ENCODE measurements around the gene SERGEF. TPM values are rescaled to one million over a fixed set of nuclear protein-coding genes. Genes with fewer than 3 reads are reported as not detected.

The SERGEF gene
- total RNA-seq, 1 donor from 2014 or later: 27.0 TPM

DNA sequence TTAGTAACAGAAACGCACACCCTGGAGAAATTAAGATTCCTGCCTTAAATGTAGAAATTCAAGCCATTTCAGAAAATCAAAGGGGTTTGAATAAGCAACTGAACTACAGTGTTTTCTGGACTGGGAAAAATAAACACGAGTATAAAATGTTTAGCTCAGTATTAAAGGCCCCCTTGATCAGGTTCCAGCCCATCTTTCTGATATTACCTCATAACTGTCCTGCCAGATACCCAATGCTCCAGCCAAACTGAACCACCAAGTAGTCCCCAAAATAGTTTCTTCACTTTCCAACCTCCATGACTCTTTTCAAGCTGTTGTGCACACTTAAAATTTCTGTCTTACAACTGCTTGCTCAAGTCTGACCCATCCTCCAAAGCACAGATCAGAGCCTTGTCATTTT is 54.4 kb downstream of the SERGEF start:
- TF ChIP-seq, protein P1, sequence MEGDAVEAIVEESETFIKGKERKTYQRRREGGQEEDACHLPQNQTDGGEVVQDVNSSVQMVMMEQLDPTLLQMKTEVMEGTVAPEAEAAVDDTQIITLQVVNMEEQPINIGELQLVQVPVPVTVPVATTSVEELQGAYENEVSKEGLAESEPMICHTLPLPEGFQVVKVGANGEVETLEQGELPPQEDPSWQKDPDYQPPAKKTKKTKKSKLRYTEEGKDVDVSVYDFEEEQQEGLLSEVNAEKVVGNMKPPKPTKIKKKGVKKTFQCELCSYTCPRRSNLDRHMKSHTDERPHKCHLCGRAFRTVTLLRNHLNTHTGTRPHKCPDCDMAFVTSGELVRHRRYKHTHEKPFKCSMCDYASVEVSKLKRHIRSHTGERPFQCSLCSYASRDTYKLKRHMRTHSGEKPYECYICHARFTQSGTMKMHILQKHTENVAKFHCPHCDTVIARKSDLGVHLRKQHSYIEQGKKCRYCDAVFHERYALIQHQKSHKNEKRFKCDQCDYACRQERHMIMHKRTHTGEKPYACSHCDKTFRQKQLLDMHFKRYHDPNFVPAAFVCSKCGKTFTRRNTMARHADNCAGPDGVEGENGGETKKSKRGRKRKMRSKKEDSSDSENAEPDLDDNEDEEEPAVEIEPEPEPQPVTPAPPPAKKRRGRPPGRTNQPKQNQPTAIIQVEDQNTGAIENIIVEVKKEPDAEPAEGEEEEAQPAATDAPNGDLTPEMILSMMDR (IDR thresholded peaks at IDR 0.05; ENCODE audit: insufficient read depth, low read length, poor library complexity, severe bottlenecking): no peak
- Histone ChIP-seq H3K4me3 (ENCODE audit: low read depth, low read length) (no peak overlapping the region), H3K36me3 (ENCODE audit: control insufficient read depth, insufficient read depth, low read length) (no peaks in the 10 kb centered on the region), H3K27me3 (ENCODE audit: control insufficient read depth, insufficient read depth, low read length) (no peaks in the 10 kb centered on the region)
- DNase-seq (ENCODE audit: low read depth): no peak

DNA sequence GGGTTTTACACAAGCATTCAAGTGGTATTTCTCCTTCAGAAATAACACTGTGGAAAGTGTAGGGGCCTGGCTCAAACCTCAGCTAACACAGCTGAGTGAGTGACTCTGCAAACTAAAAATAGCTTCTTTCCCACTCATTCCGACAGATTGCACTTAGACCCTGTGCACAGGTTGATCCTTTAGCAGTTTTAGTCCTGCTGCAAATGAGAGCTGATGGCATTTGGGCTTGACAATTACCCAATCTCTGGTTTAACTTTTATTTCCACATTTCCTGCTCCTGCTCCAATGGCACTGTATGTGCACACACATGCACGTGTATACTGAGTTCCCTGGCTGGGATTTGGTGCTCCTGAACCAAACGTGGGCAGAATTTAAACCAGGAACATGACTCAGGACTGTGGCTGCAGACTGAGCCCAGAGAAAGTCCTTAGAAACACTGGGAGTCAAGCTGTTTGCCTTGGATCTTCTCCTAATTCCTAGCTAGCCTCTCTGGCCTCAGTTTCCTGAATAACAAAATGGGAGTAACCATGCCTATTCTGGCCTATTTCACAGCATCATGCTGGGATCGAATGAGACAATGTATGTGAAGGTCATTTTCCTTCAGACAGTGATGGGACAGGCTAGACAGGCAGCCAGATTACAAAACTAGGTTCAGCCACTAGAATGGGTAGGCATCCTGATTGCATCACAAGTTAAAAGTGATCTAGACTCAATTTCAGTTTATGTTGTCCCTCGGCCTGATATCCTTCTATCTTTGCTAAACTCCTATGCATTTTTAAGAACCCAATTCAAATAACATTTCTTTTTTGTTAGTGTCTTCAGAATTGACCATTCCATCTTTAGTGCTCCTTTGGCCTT is 58.2 kb downstream of the SERGEF start:
- DNase-seq (ENCODE audit: low read depth): no peak
- Histone ChIP-seq H3K27me3 (ENCODE audit: control insufficient read depth, insufficient read depth, low read length) (no peaks in the 10 kb centered on the region), H3K4me3 (ENCODE audit: low read depth, low read length) (no peak overlapping the region), H3K36me3 (ENCODE audit: control insufficient read depth, insufficient read depth, low read length) (no peaks in the 10 kb centered on the region)
- TF ChIP-seq, protein P1 (IDR thresholded peaks at IDR 0.05; ENCODE audit: insufficient read depth, low read length, poor library complexity, severe bottlenecking): no peak

DNA sequence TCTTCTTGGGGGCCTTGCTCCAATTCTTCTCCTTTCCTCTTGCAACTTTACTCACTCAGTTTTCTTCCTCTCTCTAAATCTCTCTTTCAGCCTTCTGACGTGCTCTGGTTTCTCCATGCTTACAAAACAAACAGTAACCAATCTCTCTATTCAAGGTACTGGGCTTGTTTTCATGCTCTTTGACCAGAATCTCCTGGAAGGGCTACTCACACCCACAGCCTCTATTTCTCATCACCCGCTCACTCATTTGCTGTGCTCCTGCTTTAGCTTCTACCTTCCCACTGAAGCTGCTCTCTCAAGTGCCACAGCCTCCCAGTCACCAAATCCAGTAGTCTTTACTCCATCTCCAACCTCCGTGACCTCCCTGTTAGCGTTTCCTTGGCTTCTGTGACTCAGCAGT is 60.4 kb downstream of the SERGEF start:
- TF ChIP-seq, protein P1 (IDR thresholded peaks at IDR 0.05; ENCODE audit: insufficient read depth, low read length, poor library complexity, severe bottlenecking): no peak
- Histone ChIP-seq H3K4me3 (ENCODE audit: low read depth, low read length) (no peak overlapping the region), H3K27me3 (ENCODE audit: control insufficient read depth, insufficient read depth, low read length) (no peaks in the 10 kb centered on the region), H3K36me3 (ENCODE audit: control insufficient read depth, insufficient read depth, low read length) (no peaks in the 10 kb centered on the region)
- DNase-seq (ENCODE audit: low read depth): no peak

DNA sequence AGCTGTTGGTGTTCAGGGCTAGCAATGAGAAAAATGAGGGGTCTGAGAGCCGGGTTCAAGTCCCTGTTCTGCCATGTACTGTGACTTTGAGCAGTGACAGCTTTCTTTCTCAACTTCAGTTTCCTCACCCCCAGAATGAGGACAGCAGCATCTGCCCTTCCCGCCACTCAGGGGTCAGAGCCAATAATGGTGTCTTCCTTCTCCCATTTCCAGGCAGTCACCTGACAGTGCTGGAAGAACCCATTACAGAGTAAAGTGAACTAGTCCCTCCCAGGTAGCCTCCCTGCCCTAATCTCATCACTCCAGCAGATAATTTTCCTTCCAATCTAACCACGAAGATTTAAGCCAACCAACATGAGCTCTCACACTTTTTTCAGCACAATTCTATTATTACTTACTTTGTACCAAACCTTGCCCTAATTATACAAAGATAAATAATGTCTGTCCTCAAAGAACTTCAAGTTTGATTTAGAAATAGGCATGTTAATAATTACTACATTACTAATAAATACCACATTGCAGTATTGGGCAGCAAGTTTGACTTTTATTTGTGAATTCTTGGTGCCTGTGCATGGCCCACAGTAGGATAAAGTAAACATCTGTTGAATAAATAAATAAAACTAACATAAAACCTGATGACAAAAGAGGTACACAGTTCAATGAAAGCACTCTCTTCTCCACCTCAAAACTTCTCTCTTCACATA is 61.0 kb downstream of the SERGEF start:
- Histone ChIP-seq H3K4me3 (ENCODE audit: low read depth, low read length) (no peak overlapping the region), H3K27me3 (ENCODE audit: control insufficient read depth, insufficient read depth, low read length) (no peaks in the 10 kb centered on the region), H3K36me3 (ENCODE audit: control insufficient read depth, insufficient read depth, low read length) (no peaks in the 10 kb centered on the region)
- TF ChIP-seq, protein P1 (IDR thresholded peaks at IDR 0.05; ENCODE audit: insufficient read depth, low read length, poor library complexity, severe bottlenecking): no peak
- DNase-seq (ENCODE audit: low read depth): no peak

DNA sequence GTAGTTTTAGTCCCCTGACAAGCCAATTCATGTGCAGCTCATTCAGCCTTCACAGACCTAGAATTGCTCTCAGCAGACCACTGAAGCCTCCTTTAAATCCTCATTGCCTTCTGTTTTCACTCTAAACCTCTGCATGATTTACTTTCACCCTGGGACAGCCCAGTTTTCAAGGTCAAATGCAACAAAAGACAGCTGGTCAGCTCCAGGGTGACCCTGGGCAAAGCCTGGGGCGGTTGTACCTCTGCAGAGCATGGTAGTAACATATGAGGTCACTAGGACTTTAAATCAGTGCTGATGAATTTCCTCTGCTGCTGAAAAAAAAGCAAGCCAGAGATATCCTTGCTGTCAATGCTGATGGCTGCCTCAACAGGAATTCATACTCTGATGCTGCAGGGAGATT is 62.2 kb downstream of the SERGEF start:
- Histone ChIP-seq H3K4me3 (ENCODE audit: low read depth, low read length) (no peak overlapping the region), H3K36me3 (ENCODE audit: control insufficient read depth, insufficient read depth, low read length) (no peaks in the 10 kb centered on the region), H3K27me3 (ENCODE audit: control insufficient read depth, insufficient read depth, low read length) (no peaks in the 10 kb centered on the region)
- TF ChIP-seq, protein P1 (IDR thresholded peaks at IDR 0.05; ENCODE audit: insufficient read depth, low read length, poor library complexity, severe bottlenecking): no peak
- DNase-seq (ENCODE audit: low read depth): no peak
